HUES6 (cell line): Measurements from ENCODE around the gene ZBTB25.

Experiments
- H3K27ac ChIP-seq: 2 replicates; pipeline ENCODE4 v1.7.0; 2013; ENCODE audit warnings: low read depth, mild to moderate bottlenecking, low read length, inconsistent platforms
- H3K27me3 ChIP-seq: 2 replicates; pipeline ENCODE4 v1.6.1; 2013; ENCODE audit warnings: low read length; ENCODE audit not compliant: control insufficient read depth, insufficient read depth
- H3K36me3 ChIP-seq: 2 replicates; pipeline ENCODE4 v1.6.1; 2013; ENCODE audit warnings: low read length; ENCODE audit not compliant: control insufficient read depth, insufficient read depth
- H3K4me1 ChIP-seq: 2 replicates; pipeline ENCODE4 v1.6.1; 2013; ENCODE audit warnings: low read length; ENCODE audit not compliant: control insufficient read depth, insufficient read depth
- H3K4me3 ChIP-seq: 2 replicates; pipeline ENCODE4 v1.5.1; 2013; ENCODE audit warnings: low read depth, low read length
- H3K9ac ChIP-seq: one replicate; pipeline ENCODE4 v1.6.1; 2013; ENCODE audit warnings: mild to moderate bottlenecking, low read length
- H3K9me3 ChIP-seq: 2 replicates; pipeline ENCODE4 v1.6.1; 2013; ENCODE audit warnings: low read depth, low read length; ENCODE audit not compliant: control insufficient read depth, insufficient read depth

ZBTB25 gene

GRCh38 chr14:64513271-64513670 lies 9.6 kb upstream of the ZBTB25 start:
- no peak overlapping the region for H3K9ac ChIP-seq
- no peak overlapping the region for H3K4me3 ChIP-seq
- H3K27me3 ChIP-seq, result no peaks in the 10 kb centered on the region
- no peaks in the 10 kb centered on the region for H3K9me3 ChIP-seq
- H3K4me1 ChIP-seq, result peaks cover 19% of the 10 kb centered on the region
- no peak overlapping the region for H3K27ac ChIP-seq
- H3K36me3 ChIP-seq, result no peaks in the 10 kb centered on the region

DNA sequence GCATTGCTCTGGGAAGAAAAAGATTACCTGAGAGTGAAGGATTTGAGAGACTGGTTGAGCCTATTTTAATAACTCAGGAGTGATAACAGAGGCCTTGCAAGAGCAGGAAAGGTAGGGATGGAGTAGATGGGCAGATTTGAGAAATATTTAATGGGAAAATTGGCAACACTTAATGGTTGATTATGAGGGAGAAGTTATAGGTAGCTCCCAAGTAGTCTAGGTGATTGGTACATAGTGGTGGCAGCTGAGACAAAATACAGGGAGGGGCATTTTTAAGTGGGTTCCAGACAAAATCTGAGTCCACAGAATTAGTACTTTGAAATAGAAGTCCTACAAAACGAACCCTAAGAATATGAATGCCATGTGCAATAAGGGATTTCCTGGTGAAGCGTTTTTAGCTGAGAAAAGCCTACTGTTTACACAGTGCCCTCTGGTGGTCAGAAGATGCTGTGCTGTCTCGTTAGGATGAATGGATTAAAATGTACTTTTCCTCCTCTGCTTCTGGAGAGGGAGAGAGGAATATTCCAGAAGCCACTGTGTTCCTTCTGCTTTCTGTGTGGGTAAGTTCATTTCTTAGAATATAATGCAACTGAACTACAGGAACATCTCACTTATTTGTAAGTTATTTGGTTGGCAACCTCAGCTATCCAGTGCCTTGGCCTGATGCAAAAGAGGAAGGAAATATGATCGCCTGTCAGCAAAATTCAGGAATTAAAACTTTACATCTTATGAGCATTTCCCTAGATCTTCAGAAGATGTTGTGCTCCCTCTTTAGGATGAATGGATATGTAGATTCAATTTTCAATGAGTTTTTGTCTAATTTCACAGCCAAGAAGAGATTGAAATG lies 7.4 kb upstream of the ZBTB25 start:
- Histone ChIP-seq H3K9me3 (no peaks in the 10 kb centered on the region), H3K36me3 (no peaks in the 10 kb centered on the region), H3K27me3 (no peaks in the 10 kb centered on the region), H3K4me1 (peaks cover 38% of the 10 kb centered on the region), H3K27ac (no peak overlapping the region), H3K9ac (no peak overlapping the region), H3K4me3 (no peak overlapping the region)

- Histone ChIP-seq H3K4me3 (peak overlapping the region; percentile 10; the same call in 1 of the 2 replicates), H3K4me1 (peaks cover 38% of the 10 kb centered on the region), H3K9me3 (no peaks in the 10 kb centered on the region), H3K9ac (no peak overlapping the region), H3K27ac (no peak overlapping the region; the same call in 1 of the 2 replicates), H3K27me3 (no peaks in the 10 kb centered on the region), H3K36me3 (no peaks in the 10 kb centered on the region)
Measured at GRCh38 chr14:64509036-64509435, 5.4 kb upstream of the ZBTB25 start.

DNA sequence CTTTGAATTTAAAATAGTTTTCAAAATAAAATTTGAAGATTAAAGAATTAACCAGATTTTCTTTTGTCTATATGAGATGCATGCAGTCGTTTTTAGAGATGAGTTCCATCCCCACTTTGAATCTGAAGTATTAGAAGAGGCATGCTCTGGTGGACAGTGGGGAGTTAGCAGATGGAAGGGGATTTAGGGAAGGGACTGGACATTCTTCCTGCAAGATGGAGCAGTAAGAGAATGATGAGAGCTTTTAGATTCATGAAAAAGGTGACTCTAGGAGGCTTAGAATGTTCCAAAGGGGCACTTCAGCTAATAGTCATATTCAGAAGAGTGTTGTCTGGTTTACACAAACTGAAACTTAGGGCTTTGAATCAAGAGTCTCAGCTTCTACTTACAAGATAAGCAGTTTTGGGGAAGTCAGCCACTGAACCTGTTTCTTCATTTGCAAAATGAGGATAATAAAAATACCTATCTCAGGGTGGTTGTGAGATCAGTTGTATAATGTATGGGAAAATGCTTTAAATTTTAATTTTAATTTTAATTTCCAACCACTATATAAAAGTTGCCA lies 4.7 kb upstream of the ZBTB25 start:
- no peaks in the 10 kb centered on the region for H3K9me3 ChIP-seq

GRCh38 chr14:64507376-64508156 lies 3.9 kb upstream of the ZBTB25 start:
- Histone ChIP-seq H3K9me3 (no peaks in the 10 kb centered on the region), H3K4me1 (peaks cover 42% of the 10 kb centered on the region), H3K4me3 (no peak overlapping the region; the same call in 1 of the 2 replicates), H3K27me3 (no peaks in the 10 kb centered on the region), H3K27ac (no peak overlapping the region), H3K36me3 (no peaks in the 10 kb centered on the region), H3K9ac (no peak overlapping the region)

More for the DNA sequence above, 4.7 kb upstream of the ZBTB25 start:
- no peaks in the 10 kb centered on the region for H3K36me3 ChIP-seq
- H3K4me1 ChIP-seq, result peaks cover 38% of the 10 kb centered on the region
- H3K9ac ChIP-seq, result no peak overlapping the region
- H3K27ac ChIP-seq, result no peak overlapping the region
- H3K27me3 ChIP-seq, result no peaks in the 10 kb centered on the region
- no peak overlapping the region for H3K4me3 ChIP-seq

DNA sequence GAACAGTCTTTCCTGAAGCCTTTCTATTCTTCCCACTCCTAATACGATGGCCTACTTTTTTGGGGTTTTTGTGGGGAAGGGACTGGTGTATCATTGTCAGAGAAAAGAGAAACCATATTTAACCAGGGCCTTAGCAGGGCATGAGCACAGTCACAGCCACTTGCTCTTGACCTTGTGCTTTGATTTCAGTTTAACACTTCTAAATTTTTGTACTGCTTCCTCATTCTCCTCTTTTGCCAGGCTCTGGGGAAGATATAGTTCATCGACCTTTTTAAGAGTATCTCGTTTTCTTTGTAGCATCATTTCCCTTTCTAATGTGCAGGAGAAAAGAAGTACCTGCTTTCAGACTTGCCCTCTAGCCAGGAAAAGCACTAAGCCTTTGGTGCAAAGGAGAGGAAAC lies 3.1 kb upstream of the ZBTB25 start:
- Histone ChIP-seq H3K4me3 (peak overlapping the region; percentile 33; the same call in 1 of the 2 replicates), H3K9me3 (no peaks in the 10 kb centered on the region), H3K27ac (no peak overlapping the region), H3K4me1 (peaks cover 51% of the 10 kb centered on the region), H3K9ac (no peak overlapping the region), H3K27me3 (no peaks in the 10 kb centered on the region), H3K36me3 (no peaks in the 10 kb centered on the region)

- peak overlapping the region; percentile 97 for H3K27ac ChIP-seq
- no peaks in the 10 kb centered on the region for H3K9me3 ChIP-seq
- peak overlapping the region; percentile 78 for H3K4me3 ChIP-seq
- peak overlapping the region; percentile 99 for H3K9ac ChIP-seq
- H3K4me1 ChIP-seq, result peaks cover 47% of the 10 kb centered on the region
- no peaks in the 10 kb centered on the region for H3K27me3 ChIP-seq
- no peaks in the 10 kb centered on the region for H3K36me3 ChIP-seq
Measured at GRCh38 chr14:64504897-64505794, 1.5 kb upstream of the ZBTB25 start.

GRCh38 chr14:64504310-64504896 lies 765 bp upstream of the ZBTB25 start, which contains the start of gene ZBTB1:
TSS of gene ZBTB1 (plus strand) at chr14:64504770. CDS start at chr14:64521505, 16,735 bp downstream.
- Histone ChIP-seq H3K9me3 (no peaks in the 10 kb centered on the region), H3K9ac (peak within 1 kb of the TSS; percentile 99), H3K27me3 (no peaks in the 10 kb centered on the region), H3K36me3 (no peaks in the 10 kb centered on the region), H3K27ac (peak within 1 kb of the TSS; percentile 97), H3K4me1 (peaks cover 46% of the 10 kb centered on the region), H3K4me3 (peak within 1 kb of the TSS; percentile 78)

DNA sequence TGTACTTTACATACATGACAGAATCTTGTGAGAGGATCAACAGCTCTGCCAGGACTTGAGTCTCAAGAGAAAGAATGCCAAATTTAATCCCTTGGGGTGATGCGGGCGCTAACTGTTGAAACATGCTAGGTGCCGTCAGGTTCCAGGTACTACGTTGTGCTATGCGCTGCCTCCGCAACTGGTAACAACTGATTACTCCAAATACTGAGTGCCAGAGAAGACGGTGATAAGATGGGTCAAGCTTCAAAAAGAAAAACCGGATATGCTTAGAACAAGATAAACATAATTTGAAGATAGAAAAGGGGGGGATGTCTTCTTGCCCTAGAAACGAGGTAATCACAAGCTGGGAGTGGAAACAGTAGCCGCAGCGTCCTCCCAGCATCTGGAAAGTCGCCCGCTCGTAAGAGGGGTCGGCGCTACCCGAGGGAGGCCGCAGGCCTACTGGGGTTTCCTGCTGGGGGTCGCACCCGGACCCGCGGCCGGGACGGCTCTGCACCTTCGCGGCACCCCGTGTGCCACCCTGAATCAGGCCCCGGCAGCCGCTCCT lies 678 bp downstream of the ZBTB25 start:
- Histone ChIP-seq H3K9me3 (no peaks in the 10 kb centered on the region), H3K9ac (peak overlapping the region; percentile 99), H3K36me3 (no peaks in the 10 kb centered on the region), H3K4me1 (peaks cover 33% of the 10 kb centered on the region), H3K4me3 (peak overlapping the region; percentile 78), H3K27me3 (no peaks in the 10 kb centered on the region), H3K27ac (peak overlapping the region; percentile 97)

- no peaks in the 10 kb centered on the region for H3K9me3 ChIP-seq
- H3K4me1 ChIP-seq, result peaks cover 28% of the 10 kb centered on the region
- no peaks in the 10 kb centered on the region for H3K27me3 ChIP-seq
- H3K36me3 ChIP-seq, result no peaks in the 10 kb centered on the region
- no peak overlapping the region for H3K27ac ChIP-seq
- H3K9ac ChIP-seq, result peak overlapping the region; percentile 99
- peak overlapping the region; percentile 78 for H3K4me3 ChIP-seq
Measured at GRCh38 chr14:64502456-64502855, 1.2 kb downstream of the ZBTB25 start.
